ENCODE measurements around the gene PCAT6.
"Not testable (repeated sequence)": the region's sequence is repeated elsewhere in the genome, so short reads cannot be mapped to it uniquely, and the experiment has no call there.

Gene PCAT6

GRCh38 chr1:202815120-202815519 is 4.4 kb downstream of the PCAT6 start:
- no peak overlapping the region for H3K4me3 ChIP-seq (ENCODE audit: low read depth, low read length)
- TF ChIP-seq, protein P1, sequence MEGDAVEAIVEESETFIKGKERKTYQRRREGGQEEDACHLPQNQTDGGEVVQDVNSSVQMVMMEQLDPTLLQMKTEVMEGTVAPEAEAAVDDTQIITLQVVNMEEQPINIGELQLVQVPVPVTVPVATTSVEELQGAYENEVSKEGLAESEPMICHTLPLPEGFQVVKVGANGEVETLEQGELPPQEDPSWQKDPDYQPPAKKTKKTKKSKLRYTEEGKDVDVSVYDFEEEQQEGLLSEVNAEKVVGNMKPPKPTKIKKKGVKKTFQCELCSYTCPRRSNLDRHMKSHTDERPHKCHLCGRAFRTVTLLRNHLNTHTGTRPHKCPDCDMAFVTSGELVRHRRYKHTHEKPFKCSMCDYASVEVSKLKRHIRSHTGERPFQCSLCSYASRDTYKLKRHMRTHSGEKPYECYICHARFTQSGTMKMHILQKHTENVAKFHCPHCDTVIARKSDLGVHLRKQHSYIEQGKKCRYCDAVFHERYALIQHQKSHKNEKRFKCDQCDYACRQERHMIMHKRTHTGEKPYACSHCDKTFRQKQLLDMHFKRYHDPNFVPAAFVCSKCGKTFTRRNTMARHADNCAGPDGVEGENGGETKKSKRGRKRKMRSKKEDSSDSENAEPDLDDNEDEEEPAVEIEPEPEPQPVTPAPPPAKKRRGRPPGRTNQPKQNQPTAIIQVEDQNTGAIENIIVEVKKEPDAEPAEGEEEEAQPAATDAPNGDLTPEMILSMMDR (IDR thresholded peaks at IDR 0.05; ENCODE audit: insufficient read depth, low read depth, low read length, missing control alignments): no peak
- no peak for DNase-seq (ENCODE audit: low read depth)

GRCh38 chr1:202818819-202819218 is 8.1 kb downstream of the PCAT6 start:
- no peak overlapping the region for H3K4me3 ChIP-seq (ENCODE audit: low read depth, low read length)
- no peak for DNase-seq (ENCODE audit: low read depth)
- TF ChIP-seq, protein P1 (IDR thresholded peaks at IDR 0.05; ENCODE audit: insufficient read depth, low read depth, low read length, missing control alignments): no peak

- DNase-seq (ENCODE audit: low read depth): no peak
- no peak overlapping the region for H3K4me3 ChIP-seq (ENCODE audit: low read depth, low read length)
- TF ChIP-seq, protein P1 (IDR thresholded peaks at IDR 0.05; ENCODE audit: insufficient read depth, low read depth, low read length, missing control alignments): no peak
Observed at GRCh38 chr1:202821467-202821866, 10.7 kb downstream of the PCAT6 start.

DNA sequence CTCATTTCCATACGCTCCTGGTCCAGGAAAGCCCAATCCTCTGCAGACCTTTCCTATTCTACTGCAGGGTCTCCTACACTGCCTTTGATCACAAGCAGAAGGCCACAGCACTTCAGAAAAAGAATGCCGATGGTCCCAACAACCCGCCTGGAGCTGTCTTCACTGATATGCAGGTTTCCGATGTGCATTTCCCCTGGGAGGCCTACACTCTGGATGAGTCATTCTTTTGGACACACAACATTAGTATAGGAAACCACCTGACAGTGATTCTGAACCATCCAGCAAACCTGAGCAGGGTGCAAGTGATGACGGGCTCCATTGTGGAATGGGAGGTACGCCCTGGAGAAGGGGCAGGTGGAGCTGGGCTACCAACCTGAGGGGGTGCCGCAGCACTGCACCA is 15.0 kb downstream of the PCAT6 start:
- DNase-seq (ENCODE audit: low read depth): no peak
- no peak overlapping the region for H3K4me3 ChIP-seq (ENCODE audit: low read depth, low read length)
- TF ChIP-seq, protein P1 (IDR thresholded peaks at IDR 0.05; ENCODE audit: insufficient read depth, low read depth, low read length, missing control alignments): no peak

- not testable (repeated sequence) for H3K4me3 ChIP-seq (ENCODE audit: low read depth, low read length); DNase-seq (ENCODE audit: low read depth)
Observed at GRCh38 chr1:202829223-202829622, 18.5 kb downstream of the PCAT6 start.

DNA sequence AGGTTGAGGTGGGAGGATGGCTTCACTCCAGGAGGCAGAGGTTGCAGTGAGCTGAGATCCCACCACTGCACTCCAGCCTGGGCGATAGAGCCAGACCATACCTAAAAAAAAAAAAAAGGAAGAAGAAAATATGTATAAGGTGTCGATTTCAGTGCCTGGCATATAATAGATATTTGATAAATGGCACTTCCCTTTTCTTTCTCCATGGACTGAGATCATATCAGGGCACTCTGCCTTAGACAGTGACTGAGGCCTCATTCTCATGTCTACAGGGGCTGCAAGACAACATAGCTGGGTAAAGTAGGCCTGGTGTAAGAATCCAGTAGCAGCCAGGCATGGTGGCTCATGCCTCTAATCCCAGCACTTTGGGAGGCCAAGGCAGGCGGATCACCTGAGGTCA is 21.2 kb downstream of the PCAT6 start:
- TF ChIP-seq, protein P1 (IDR thresholded peaks at IDR 0.05; ENCODE audit: insufficient read depth, low read depth, low read length, missing control alignments): no peak
- no peak overlapping the region for H3K4me3 ChIP-seq (ENCODE audit: low read depth, low read length)
- DNase-seq (ENCODE audit: low read depth): no peak

- DNase-seq (ENCODE audit: low read depth): no peak
- no peak overlapping the region for H3K4me3 ChIP-seq (ENCODE audit: low read depth, low read length)
- TF ChIP-seq, protein P1 (IDR thresholded peaks at IDR 0.05; ENCODE audit: insufficient read depth, low read depth, low read length, missing control alignments): no peak
Observed at GRCh38 chr1:202834771-202835547, 24.2 kb downstream of the PCAT6 start.
